ENCODE results near the gene APC.
"Not testable (repeated sequence)": the region's sequence is repeated elsewhere in the genome, so short reads cannot be mapped to it uniquely, and the experiment has no call there.

Gene APC

DNA sequence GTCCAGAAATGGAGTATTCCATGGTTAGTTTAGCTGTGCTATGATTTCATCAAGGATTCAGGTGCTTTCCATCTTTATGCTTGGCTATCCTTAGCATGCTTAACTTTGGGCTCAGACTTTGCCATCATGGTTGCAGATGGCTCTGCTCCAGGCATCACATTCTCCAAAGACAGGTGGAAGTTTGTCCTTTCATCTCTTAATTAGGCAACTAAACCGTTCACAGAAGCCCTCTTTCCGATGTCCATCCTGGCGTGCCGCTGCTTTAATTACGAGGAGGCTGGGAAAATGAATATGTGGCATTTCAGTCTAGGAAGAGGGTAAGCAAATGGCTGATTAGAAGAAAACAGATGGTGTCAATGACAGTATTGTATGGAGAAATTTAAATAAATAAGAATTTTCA, 24.5 kb upstream of the APC start:
- in situ Hi-C loops (cut with MboI; ENCODE audit: low sequenced_read_pairs), result no loop called here

DNA sequence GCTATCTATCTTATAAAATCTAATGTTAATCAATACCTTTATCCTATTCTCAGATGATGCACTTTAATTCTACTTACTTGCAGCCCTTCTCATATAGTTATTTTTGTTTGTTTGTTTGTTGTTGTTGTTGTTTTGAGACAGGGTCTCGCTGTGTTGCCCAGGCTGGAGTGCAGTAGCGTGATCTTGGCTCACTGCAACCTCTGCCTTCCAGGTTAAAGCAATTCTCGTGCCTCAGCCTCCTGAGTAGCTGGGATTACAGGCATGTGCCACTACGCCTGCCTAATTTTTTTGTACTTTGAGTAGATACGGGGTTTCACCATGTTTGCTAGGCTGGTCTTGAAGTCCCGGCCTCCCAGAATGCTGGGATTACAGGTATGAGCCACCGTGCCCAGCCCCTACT, 20.8 kb upstream of the APC start:
- in situ Hi-C loops (cut with MboI; ENCODE audit: low sequenced_read_pairs), result not testable (repeated sequence)

DNA sequence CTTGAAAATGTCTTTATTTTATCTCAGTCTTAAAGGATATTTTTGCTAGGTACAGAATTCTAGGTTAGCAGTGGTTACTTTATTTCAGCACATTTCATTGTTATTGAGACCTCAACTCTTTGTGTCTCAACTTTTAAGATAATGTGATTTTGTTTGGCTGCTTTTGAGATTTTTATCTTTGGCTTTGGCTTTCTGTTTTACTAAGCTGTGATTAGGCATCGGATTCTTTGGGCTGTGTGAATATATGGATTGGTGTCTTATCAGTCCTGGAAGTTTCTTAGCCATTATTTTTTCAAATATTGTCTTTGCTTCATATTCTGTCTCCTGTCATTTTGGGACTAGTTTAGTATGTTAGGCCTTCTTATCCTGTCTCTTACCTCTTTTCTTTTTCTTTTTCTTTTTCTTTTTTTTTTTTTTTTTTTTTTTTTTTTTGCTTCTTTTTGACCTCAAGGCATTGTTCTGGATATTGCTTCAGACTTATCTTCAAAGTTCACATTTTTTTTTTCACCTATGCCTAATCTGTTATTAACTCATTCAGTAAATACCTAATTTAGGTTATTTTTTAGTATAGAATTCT, 20.1 kb upstream of the APC start:
- in situ Hi-C loops (cut with MboI; ENCODE audit: low sequenced_read_pairs), result no loop called here

GRCh38 chr5:112718344-112718743, 19.3 kb upstream of the APC start:
- in situ Hi-C loops (cut with MboI; ENCODE audit: low sequenced_read_pairs), result no loop called here

DNA sequence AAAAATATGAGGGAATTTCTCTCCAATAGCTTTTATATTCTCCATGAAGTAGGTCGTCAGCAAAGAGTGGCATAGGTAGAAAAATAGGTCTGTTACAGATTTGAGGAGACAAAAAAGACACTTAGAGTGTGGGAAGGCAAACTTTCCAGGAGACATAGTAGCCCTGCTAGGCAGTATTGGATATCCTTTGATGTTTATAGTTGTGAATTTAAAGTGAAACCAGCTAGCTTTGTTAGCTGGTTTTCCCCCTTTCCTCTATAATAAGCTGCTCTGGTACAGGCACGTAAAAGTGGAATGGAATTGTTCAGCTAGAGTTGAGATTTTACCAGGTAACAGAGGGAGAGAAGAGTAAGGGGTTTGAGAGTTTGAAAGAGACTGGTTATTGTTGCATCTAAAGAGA, 17.1 kb upstream of the APC start:
- in situ Hi-C loops (cut with MboI; ENCODE audit: low sequenced_read_pairs), result no loop called here

DNA sequence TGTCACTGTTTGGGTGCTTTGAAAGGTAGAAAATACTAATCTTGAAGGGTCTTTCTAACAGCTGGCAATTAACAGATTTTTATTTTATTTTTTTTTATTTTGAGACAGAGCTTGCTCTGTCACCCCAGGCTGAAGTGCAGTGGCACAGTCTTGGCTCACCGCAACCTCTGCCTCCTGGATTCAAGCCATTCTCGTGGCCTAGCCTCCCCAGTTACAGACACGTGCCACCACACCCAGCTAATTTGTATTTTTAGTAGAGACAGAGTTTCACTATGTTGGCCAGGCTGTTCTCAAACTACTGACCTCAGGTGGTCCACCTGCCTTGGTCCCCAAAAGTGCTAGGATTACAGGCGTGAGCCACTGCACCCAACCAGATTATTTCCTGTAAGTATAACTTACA, 12.8 kb upstream of the APC start:
- in situ Hi-C loops (cut with MboI; ENCODE audit: low sequenced_read_pairs), result no loop called here

GRCh38 chr5:112729630-112730029, 8.1 kb upstream of the APC start:
- in situ Hi-C loops (cut with MboI; ENCODE audit: low sequenced_read_pairs), result no loop called here

GRCh38 chr5:112732131-112732530, 5.6 kb upstream of the APC start:
- in situ Hi-C loops (cut with MboI; ENCODE audit: low sequenced_read_pairs), result no loop called here

GRCh38 chr5:112733586-112733985, 4.1 kb upstream of the APC start:
- in situ Hi-C loops (cut with MboI; ENCODE audit: low sequenced_read_pairs), result no loop called here

GRCh38 chr5:112734597-112734996, 3.1 kb upstream of the APC start:
- in situ Hi-C loops (cut with MboI; ENCODE audit: low sequenced_read_pairs), result no loop called here

DNA sequence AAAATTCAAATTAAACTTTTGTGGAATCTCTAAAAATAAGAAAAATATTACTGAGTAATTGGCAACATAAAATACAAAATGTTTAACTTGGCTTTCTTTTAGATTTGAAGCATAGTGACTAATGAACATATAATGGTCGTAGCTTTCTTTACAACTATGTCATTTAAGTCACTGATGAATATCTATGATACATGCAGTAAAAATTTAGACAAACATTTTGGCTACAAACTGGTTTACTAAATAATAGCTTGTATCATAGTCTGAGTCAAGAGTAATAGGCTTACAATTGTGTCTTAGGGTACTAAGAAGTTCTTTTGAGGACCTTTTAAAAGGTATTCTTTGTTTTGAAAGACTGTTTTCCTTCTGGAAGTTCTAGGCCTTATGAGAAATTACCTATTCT, 2.0 kb upstream of the APC start:
- in situ Hi-C loops (cut with MboI; ENCODE audit: low sequenced_read_pairs), result no loop called here

DNA sequence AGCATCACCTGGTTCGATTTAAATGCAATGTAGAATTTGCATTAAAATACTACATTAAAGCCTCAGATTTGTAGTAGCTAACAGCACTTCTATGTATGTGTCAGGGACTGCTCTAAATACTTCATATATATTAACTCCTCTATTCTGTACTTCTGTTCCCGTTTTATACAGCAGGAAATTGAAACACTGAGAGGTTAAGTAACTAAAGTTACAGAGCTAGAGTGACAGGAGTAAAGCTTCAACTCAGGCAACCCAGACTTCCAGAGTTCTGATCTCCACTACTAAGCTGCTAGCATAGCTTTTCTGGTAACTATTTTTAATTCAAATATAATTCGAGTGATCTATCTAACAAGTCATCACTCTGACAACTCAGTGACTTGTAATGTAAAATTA, 619 bp upstream of the APC start:
- in situ Hi-C loops (cut with MboI; ENCODE audit: low sequenced_read_pairs), result no loop called here

- in situ Hi-C loops (cut with MboI; ENCODE audit: low sequenced_read_pairs), result no loop called here
Observed at GRCh38 chr5:112738191-112738560, 491 bp downstream of the APC start.

GRCh38 chr5:112742424-112742823, 4.7 kb downstream of the APC start:
- in situ Hi-C loops (cut with MboI; ENCODE audit: low sequenced_read_pairs), result no loop called here

GRCh38 chr5:112743631-112744030, 5.9 kb downstream of the APC start:
- in situ Hi-C loops (cut with MboI; ENCODE audit: low sequenced_read_pairs), result no loop called here

GRCh38 chr5:112752335-112752734, 14.7 kb downstream of the APC start:
- in situ Hi-C loops (cut with MboI; ENCODE audit: low sequenced_read_pairs), result no loop called here

- in situ Hi-C loops (cut with MboI; ENCODE audit: low sequenced_read_pairs), result no loop called here
Observed at GRCh38 chr5:112755703-112756102, 18.0 kb downstream of the APC start.

DNA sequence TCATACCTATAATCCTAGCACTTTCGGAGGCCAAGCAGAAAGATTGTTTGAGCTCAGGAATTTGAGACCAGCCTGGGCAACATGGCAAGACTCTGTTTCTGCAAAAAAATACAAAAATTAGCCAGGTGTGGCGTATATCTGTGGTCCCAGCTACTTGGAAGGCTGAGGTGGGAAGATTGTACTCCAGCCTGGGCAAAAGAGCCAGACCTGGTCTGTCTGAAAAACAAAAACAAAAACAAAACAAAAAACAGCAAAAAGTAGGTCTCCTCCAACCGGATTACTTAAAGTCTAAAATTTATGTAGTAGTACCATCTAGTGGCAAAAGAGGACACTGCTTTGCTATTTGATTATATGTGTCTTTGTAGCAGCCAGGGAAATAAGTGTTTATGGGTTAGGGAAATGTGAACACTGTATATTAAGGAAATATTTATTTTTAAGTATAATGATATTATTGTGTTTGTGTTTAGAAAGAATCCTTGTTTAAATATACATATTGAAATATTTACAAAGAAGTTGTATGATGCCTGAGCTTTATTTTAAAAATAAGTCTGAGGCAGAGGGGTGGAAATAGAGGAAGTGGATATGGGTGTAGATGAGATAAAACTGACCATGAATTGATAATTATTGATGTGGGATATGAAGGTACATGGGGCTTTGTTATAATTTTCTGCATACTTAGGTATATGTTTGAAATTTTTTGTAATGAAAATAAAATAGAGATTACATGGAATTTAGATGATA, 20.0 kb downstream of the APC start:
- in situ Hi-C loops (cut with MboI; ENCODE audit: low sequenced_read_pairs), result no loop called here

DNA sequence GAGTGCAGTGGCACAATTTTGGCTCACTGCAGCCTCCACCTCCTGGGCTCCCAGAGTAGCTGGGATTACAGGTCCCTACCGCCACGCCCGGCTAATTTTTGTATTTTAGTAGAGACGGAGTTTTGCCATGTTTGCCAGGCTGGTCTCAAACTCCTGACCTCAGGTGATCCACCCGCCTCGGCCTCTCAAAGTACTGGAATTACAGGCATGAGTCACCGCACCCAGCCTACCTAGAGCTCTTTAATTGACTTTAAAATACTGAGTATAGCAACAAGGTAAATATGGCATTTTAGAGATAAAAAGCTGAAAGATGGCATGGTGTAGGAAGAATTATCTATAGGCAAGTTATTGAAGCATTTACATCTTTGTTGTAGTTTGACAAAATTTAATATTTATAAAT, 21.0 kb downstream of the APC start:
- in situ Hi-C loops (cut with MboI; ENCODE audit: low sequenced_read_pairs), result no loop called here

- in situ Hi-C loops (cut with MboI; ENCODE audit: low sequenced_read_pairs), result no loop called here
Observed at GRCh38 chr5:112762113-112762810, 24.6 kb downstream of the APC start.

- in situ Hi-C loops (cut with MboI; ENCODE audit: low sequenced_read_pairs), result no loop called here
Observed at GRCh38 chr5:112763165-112763564, 25.5 kb downstream of the APC start.

- in situ Hi-C loops (cut with MboI; ENCODE audit: low sequenced_read_pairs), result no loop called here
Observed at GRCh38 chr5:112772124-112772523, 34.4 kb downstream of the APC start.

Data from hTERT RPE-1 (cell line).